ENCODE results near the gene EPS8L1.

GRCh38 chr19:55084416-55084815 lies 8.7 kb downstream of the EPS8L1 start:
- TF ChIP-seq POLR2AphosphoS5 (IDR thresholded peaks at IDR 0.05; ENCODE audit: insufficient read depth in 1 of 2, low read depth in 1 of 2) (no peak), POLR2A (IDR thresholded peaks at IDR 0.05) (no peak)
